Mucosa of descending colon (tissue), 3 donors: ENCODE results near the gene NCKAP5L. TPM values are rescaled to one million over a fixed set of nuclear protein-coding genes. Genes with fewer than 3 reads are reported as not detected.

Experiments
- ATAC-seq: fragments of 200-7000 bp; cut with Tn5 transposase; one replicate; pipeline ENCODE4 v1.9.1; 2020; ENCODE audit warnings: mild to moderate bottlenecking, moderate library complexity
- DNase-seq, 3 donors: peaks; one replicate each; pipeline ENCODE4 v3.0.0-alpha.2; 2020
- H3K36me3 ChIP-seq: fragments of 200-600 bp; one replicate; pipeline ENCODE4 v1.8.0; 2021; ENCODE audit warnings: low read depth, mild to moderate bottlenecking
- H3K4me1 ChIP-seq: fragments of 200-600 bp; one replicate; pipeline ENCODE4 v1.8.0; 2021; ENCODE audit warnings: low read depth, mild to moderate bottlenecking
- H3K4me3 ChIP-seq: fragments of 200-600 bp; one replicate; pipeline ENCODE4 v1.8.0; 2021; ENCODE audit warnings: mild to moderate bottlenecking
- H3K9me3 ChIP-seq: fragments of 200-600 bp; one replicate; pipeline ENCODE4 v1.8.0; 2021; ENCODE audit warnings: mild to moderate bottlenecking
- CTCF ChIP-seq: fragments of 200-600 bp; IDR thresholded peaks from one replicate; pipeline ENCODE4 v1.8.0; 2022; ENCODE audit warnings: antibody characterized with exemption, mild to moderate bottlenecking
- intact Hi-C, 2 donors: fragments of 100-400 bp; cut with DNase I in 1 of 2; cut with micrococcal nuclease in 1 of 2; formaldehyde crosslinking; loops; one replicate each; pipeline versions ENCODE4 v1.11.0 to v1.11.1; 2022; cut with DNase I, micrococcal nuclease
- total RNA-seq, 3 donors: library from RNA; stranded (reverse); fragmentation: NEBNext Ultra II Directional in 2 of 3; extraction: Animal tissue kit (Norgen Biotek cat#: 25700) in 2 of 3; gene quantifications; one replicate each; pipeline versions ENCODE4 v1.2.1 to v1.2.4, GENCODE V29; 2021 to 2023
- donor health status: DM: no; HTN: no; CAD: no; lungs with moderate emphysema.
- donor health status: DM: no; HTN: no; CAD: no.
- donor health status: DM: no; HTN: yes; CAD: no.

Gene NCKAP5L
- total RNA-seq, 3 donors from 2014 or later: 2.5 to 17.7 (median 4.7) TPM

- ATAC-seq: no peak
- no peak overlapping the region for H3K4me3 ChIP-seq
- H3K9me3 ChIP-seq: no peaks in the 10 kb centered on the region
- peaks cover 3% of the 10 kb centered on the region for H3K4me1 ChIP-seq
- no peak for DNase-seq
- no peaks in the 10 kb centered on the region for H3K36me3 ChIP-seq
- intact Hi-C loops: no loop called here
- TF ChIP-seq CTCF: no peak
Observed at GRCh38 chr12:49804821-49805220, 23.4 kb downstream of the NCKAP5L start.

GRCh38 chr12:49803693-49804450, 24.3 kb downstream of the NCKAP5L start:
- H3K4me3 ChIP-seq: no peak overlapping the region
- no peak for TF ChIP-seq CTCF
- no peaks in the 10 kb centered on the region for H3K36me3 ChIP-seq
- no peak for ATAC-seq
- no peaks in the 10 kb centered on the region for H3K4me1 ChIP-seq
- intact Hi-C loops: no loop called here
- no peak for DNase-seq
- H3K9me3 ChIP-seq: no peaks in the 10 kb centered on the region

GRCh38 chr12:49801141-49802063, 26.8 kb downstream of the NCKAP5L start:
- TF ChIP-seq CTCF: no peak
- no peak for ATAC-seq
- Histone ChIP-seq H3K9me3 (no peaks in the 10 kb centered on the region), H3K36me3 (no peaks in the 10 kb centered on the region), H3K4me1 (no peaks in the 10 kb centered on the region), H3K4me3 (no peak overlapping the region)
- intact Hi-C loops: no loop called here
- no peak for DNase-seq

GRCh38 chr12:49800421-49801140, 27.6 kb downstream of the NCKAP5L start:
- Histone ChIP-seq H3K36me3 (no peaks in the 10 kb centered on the region), H3K4me3 (no peak overlapping the region), H3K9me3 (no peaks in the 10 kb centered on the region), H3K4me1 (no peaks in the 10 kb centered on the region)
- intact Hi-C loops: no loop called here
- DNase-seq: no peak
- TF ChIP-seq CTCF: no peak
- no peak for ATAC-seq

GRCh38 chr12:49798934-49799333, 29.3 kb downstream of the NCKAP5L start:
- no peaks in the 10 kb centered on the region for H3K9me3 ChIP-seq
- no peaks in the 10 kb centered on the region for H3K36me3 ChIP-seq
- no peak for TF ChIP-seq CTCF
- no peak for ATAC-seq
- intact Hi-C loops: no loop called here
- H3K4me3 ChIP-seq: no peak overlapping the region
- no peaks in the 10 kb centered on the region for H3K4me1 ChIP-seq
- DNase-seq: no peak
